Measurements from ENCODE around the gene GALNT14.

The GALNT14 gene

GRCh38 chr2:30981510-30981909 is 156.7 kb downstream of the GALNT14 start:
- in situ Hi-C loops (cut with MboI; ENCODE audit: low sequenced_read_pairs): no loop called here

DNA sequence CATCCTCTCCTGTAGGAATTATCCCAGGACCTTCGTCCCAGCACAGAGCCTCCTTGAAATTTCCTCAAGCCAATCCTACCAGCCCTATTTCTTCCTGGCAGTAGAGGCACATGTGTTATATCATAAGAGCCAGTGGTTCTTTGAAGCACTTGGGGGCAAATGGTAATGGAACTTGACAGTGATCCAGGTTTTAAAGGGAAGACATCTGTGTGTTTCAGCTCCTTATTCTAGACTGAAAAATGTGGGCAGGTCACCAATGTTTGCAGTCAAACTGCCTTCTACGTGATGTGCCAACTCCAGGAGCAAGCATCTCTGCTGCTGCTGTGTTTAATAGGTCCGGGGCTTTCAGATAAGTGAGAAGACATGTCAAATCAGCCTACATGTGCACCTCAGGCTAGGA is 157.1 kb downstream of the GALNT14 start:
- in situ Hi-C loops (cut with MboI; ENCODE audit: low sequenced_read_pairs): no loop called here

DNA sequence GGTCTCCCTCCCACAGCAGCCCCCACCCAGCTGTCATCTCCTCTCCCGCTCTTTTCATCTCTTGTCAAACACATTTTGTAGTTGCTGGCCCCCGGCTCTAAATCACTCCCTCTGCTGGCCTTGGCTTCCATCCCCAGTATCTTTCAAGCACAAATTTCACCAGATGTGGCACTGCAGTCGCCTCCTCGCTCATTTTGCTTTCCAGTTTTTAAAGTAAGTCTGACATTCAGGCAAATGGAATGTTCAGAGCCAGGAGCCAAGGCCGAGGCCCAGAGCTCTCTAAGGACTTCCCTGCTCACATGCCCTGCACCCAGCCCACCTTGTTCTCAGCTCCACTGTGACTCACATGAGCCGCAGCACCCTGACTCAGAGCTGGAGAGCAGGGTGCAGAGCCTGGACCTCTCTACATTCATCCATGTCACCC is 158.4 kb downstream of the GALNT14 start:
- in situ Hi-C loops (cut with MboI; ENCODE audit: low sequenced_read_pairs): no loop called here

DNA sequence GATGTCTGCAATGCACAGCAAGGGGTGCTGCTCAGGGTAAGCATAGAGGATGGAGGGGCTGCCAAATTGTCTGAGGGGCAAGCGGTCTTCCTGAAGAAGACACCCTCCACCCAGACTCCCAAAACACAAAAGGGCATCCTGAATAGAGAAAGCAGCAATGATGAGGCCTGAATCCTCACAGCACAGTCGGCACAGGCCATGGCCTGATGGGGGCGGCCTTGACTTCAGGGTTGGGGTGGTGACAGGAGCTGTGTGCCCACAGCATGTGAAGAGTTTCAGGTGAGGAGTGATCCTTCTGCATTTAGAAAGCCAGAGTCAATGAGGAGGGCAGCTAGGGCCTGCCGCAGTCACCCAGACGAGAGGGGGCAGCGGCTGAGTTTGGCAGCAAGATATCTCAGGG is 159.4 kb downstream of the GALNT14 start:
- in situ Hi-C loops (cut with MboI; ENCODE audit: low sequenced_read_pairs): no loop called here

DNA sequence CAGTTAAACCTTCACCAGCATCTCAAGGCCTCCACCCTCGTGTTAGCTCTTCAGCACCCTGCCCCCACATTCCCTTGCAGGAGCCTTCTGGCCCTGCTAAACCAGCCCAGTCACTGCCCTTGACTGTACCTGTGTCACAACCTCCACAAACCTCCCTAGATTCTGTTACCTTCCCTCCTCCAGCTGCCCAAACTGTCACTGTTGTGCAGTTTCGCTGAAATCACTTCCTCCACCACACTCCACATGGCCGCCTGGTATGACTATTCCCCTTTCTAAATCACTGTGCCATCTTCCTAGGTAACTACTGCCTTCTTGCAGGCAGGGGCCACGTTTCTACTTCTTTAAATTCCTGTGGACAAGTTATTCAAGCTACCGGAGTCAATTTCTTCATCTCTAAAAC is 160.2 kb downstream of the GALNT14 start:
- in situ Hi-C loops (cut with MboI; ENCODE audit: low sequenced_read_pairs): no loop called here

- in situ Hi-C loops (cut with MboI; ENCODE audit: low sequenced_read_pairs): no loop called here
Observed at GRCh38 chr2:30975156-30975555, 163.1 kb downstream of the GALNT14 start.

DNA sequence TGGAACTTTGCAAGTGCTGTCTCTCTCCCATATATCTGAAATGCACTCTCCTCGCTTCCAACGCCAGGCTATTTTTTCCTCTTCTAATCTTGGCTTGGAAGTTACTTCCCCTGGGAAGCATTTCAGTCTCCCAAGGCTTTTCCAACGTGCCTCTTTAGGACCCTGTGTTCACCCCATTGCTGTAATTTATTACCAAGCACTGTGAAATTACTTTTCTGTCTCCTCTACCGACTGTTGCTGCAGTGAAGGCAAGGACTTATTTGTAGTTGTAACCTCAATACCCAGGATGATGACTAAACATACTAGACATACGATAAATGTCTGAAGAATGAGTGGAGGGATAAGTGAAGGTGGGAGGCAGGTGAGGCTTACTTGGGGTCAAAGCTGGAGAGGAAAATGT is 163.7 kb downstream of the GALNT14 start:
- in situ Hi-C loops (cut with MboI; ENCODE audit: low sequenced_read_pairs): no loop called here

- in situ Hi-C loops (cut with MboI; ENCODE audit: low sequenced_read_pairs): no loop called here
Observed at GRCh38 chr2:30974092-30974491, 164.1 kb downstream of the GALNT14 start.

- in situ Hi-C loops (cut with MboI; ENCODE audit: low sequenced_read_pairs): no loop called here
Observed at GRCh38 chr2:30971231-30972025, 166.8 kb downstream of the GALNT14 start.

DNA sequence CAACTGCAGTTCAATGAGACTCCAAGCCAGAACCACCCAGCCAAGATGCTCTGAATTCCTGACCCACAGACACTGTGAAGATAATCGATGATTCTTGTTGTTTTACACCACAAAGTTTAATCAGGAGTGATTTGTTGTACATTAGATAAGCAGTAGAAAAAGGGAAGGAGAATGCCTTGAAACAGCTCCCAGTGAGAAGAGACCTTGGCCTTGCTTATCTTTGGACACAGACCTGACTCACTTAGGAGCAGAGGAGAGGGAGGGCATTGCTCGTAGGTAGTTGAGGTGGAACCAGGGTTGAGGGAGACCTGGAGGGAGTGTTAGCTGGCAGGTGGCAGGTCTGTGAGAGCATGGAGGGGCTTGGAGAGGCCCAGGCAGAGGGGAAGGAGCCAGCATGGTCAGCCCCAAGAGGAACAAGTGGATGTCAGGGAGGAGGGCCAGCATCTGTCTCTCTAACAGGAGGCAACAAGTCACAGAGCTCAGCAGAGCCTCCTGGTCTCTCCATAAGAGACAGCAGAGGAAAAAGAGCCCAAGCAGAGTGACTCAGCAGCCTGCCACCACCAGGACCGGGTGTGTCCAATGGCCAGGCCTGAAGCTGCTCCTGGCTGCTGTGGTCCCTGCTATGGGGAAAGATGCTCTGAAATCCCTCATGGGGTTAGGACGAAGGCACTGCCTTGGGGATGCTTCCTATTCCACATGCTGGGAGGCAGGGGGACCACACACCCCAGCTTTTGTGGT is 169.4 kb downstream of the GALNT14 start:
- in situ Hi-C loops (cut with MboI; ENCODE audit: low sequenced_read_pairs): no loop called here

DNA sequence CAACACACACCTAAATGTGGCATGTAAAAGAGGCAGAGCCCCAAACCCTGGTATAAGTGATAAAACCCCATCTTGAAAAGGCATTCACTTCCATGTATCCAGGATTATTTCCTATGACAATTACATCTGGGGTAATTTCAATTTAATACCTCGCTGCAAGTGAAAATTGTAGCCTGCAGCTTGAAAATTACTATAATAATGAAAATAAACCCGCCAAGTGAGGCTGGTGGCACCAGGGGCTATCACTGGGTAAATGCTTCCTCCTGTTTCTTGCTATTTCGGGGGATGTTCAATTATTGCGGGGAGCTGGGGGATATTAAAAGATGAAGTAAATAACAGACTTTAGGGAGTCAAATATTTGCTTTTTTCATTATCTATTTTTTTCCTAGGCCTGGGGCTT is 171.5 kb downstream of the GALNT14 start:
- in situ Hi-C loops (cut with MboI; ENCODE audit: low sequenced_read_pairs): no loop called here

GRCh38 chr2:30965022-30965531 is 173.2 kb downstream of the GALNT14 start:
- in situ Hi-C loops (cut with MboI; ENCODE audit: low sequenced_read_pairs): no loop called here

GRCh38 chr2:30964334-30965005 is 173.8 kb downstream of the GALNT14 start:
- in situ Hi-C loops (cut with MboI; ENCODE audit: low sequenced_read_pairs): no loop called here

GRCh38 chr2:30963184-30963583 is 175.1 kb downstream of the GALNT14 start:
- in situ Hi-C loops (cut with MboI; ENCODE audit: low sequenced_read_pairs): no loop called here

DNA sequence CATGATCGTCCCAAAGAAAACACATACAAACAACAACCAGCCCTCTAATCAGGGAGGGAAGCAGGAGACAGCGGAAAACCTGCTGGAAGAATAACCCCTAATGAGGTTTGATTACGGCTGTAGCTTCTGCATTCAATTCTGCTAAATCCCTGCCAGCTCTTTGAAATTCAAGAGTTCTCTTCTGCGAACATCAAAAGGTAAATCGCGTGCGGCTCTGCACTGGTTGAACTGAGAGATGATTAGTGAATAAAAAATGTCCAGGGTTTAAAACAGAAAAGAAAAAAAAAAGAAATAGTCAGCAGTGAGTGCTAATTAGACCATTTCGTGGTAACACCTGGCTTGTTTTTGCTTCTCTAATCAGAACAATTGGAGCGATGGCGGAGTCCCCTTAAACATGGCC is 178.0 kb downstream of the GALNT14 start:
- in situ Hi-C loops (cut with MboI; ENCODE audit: low sequenced_read_pairs): no loop called here

DNA sequence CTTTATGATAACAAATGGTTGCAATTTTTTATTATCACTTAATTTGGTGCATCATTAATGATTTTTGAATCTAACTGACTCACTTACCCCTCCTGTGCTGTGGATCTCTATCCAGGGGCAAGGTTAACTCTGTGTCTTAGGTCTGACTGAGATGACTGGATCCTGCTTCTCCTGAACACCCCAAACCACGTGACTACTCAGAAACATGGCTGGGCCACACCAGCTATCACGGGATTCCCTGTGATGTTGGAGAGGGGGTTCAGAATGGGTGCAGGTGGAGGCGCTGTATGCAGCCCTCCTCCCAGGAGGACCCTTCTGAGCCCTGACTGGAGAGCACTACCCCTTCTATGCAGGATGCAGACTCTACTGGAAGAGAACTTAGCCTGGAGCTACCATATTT is 178.6 kb downstream of the GALNT14 start:
- in situ Hi-C loops (cut with MboI; ENCODE audit: low sequenced_read_pairs): no loop called here

GRCh38 chr2:30958918-30959265 is 179.3 kb downstream of the GALNT14 start:
- in situ Hi-C loops (cut with MboI; ENCODE audit: low sequenced_read_pairs): no loop called here

GRCh38 chr2:30958193-30958917 is 179.9 kb downstream of the GALNT14 start:
- in situ Hi-C loops (cut with MboI; ENCODE audit: low sequenced_read_pairs): no loop called here

DNA sequence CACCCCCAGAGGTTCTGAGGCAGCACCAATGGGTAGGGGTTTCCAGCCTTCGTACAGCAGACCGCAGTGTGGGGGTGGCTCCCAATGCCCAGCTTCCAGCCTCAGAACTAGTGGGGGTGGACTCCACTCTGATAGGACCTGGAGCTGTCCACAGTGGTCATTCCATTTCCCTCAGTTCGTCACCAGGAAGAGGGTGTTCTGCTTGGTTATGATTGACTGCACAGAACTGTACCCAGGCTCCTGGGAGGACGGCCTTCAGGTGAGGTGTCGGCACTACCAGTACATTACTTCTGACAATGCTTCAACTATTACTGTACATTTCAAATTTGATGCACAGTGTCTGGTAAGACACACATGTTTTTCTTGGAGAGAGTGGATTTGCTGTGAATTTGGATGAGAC is 180.6 kb downstream of the GALNT14 start:
- in situ Hi-C loops (cut with MboI; ENCODE audit: low sequenced_read_pairs): no loop called here

DNA sequence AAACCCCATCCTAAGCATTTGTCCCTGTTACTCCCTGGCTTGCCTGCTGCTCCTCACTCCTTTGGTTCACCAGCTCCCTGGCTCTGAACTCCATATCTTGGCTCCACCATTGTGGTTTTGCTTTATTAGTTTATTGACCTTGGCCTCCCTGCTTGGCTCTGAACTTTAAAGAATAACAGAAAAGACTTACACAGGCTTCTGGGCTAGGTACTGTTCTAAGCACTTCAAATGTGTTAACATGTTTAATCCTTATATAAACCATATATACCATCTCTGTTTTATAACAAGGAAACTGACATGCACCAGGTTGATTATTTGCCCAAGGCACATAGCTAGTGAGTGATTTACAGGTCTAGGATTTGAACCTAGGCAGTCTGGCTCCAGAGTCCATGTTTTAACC is 181.2 kb downstream of the GALNT14 start:
- in situ Hi-C loops (cut with MboI; ENCODE audit: low sequenced_read_pairs): no loop called here

- in situ Hi-C loops (cut with MboI; ENCODE audit: low sequenced_read_pairs): no loop called here
Observed at GRCh38 chr2:30955516-30956132, 182.6 kb downstream of the GALNT14 start.

Measured in hTERT RPE-1 (cell line).